ENCODE results near the gene C2orf15. TPM values are rescaled to one million over a fixed set of nuclear protein-coding genes. Genes with fewer than 3 reads are reported as not detected.
"Not testable (repeated sequence)": the region's sequence is repeated elsewhere in the genome, so short reads cannot be mapped to it uniquely, and the experiment has no call there.

Gene C2orf15
- total RNA-seq, 1 experiment from 2014 or later, result 0.39 TPM

DNA sequence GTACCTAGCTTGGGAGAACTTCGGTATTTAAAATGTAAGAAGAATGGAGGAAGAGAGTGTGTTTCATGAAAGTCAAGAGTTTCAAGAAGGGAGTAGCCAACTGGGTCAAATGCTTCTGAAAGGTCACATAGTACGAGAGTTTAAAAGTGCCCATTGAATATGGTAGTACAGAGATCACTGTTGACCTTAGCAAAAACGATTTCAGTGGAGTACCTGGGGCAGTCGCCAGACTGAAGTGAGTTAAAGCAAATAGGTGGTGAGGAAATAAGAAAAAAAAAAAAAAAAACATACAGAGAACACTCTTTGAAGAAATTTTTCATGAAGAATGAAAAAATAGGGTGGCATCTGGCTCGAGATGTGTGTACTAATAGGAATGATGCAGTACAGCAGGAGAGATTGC, 24.7 kb downstream of the C2orf15 start:
- DNase-seq (ENCODE audit: low read depth), result no peak

DNA sequence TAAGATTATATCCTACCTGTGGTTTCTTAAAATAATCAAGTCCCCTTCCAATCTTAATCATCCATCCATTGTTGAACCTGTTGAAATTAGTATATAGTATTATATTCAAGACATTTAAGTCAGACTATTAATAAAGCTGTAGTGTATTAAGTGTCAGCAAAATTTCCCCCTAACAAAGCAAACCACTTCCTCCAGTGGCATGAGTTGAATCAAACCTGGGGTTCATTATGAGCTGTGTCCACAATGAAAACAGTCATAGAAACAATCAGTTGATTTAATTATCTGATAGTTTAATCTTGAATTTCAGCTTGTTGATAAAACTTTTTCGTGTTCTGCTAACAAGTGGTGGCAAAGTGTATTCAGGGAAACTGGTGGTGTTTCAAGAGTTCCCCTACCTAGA, 28.0 kb downstream of the C2orf15 start:
- no peak for DNase-seq (ENCODE audit: low read depth)

- no peak for DNase-seq (ENCODE audit: low read depth)
Observed at GRCh38 chr2:99171377-99172140, 30.1 kb downstream of the C2orf15 start.

DNA sequence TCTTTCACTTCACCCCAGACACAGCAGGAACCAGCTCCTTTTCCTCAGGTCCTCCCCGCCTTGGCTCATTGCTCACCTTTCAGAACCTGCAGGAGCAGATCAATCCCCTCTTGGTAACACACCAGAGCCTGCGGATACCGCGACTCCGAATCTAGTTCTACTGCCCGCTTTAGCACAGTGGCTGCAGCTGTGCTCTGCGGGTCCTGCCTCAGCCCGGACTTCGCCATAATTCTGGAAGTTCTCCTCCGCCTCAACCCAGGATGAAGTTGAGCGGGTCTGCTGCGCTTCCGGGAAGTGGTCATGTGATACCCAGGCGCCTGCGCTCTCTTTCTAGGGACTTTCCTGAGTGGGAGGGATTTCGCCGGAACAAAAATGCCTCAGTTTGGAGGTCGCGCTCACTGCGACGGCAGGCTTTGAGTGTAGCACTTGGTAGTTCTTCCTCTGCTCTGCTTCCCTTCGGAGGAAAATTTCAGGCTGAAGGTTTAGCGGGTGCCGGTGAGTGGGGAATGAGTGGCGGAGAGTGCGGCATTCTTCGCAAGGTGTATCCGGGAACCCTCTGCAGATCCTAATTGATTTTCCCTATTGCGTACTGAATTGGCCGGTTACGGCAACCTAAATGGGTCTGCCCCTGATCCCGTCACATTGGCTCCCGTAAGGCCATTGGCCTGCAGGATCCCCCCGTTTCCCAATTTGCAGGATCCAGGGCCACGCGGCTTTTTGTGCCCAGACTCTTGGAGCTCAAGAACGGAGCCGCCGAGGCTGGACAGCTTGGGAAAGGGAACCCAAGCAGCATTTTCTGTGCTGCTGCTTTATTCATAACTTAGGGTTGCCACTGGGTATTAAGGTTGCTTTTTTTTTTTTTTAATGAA, 39.5 kb downstream of the C2orf15 start, which contains the start of the genes MITD1 and MRPL30:
MITD1 (minus strand) TSS at position 304 of the 869 bp plus-strand sequence; CDS start at position 227, 77 bp downstream.
MRPL30 (plus strand) TSS at position 430 of the 869 bp plus-strand sequence. CDS start 5,020 bp downstream, outside the sequence.
- DNase-seq (ENCODE audit: low read depth), result peak; percentile 94

- DNase-seq (ENCODE audit: low read depth), result peak; percentile 5
Observed at GRCh38 chr2:99181624-99182000, 40.1 kb downstream of the C2orf15 start.

DNA sequence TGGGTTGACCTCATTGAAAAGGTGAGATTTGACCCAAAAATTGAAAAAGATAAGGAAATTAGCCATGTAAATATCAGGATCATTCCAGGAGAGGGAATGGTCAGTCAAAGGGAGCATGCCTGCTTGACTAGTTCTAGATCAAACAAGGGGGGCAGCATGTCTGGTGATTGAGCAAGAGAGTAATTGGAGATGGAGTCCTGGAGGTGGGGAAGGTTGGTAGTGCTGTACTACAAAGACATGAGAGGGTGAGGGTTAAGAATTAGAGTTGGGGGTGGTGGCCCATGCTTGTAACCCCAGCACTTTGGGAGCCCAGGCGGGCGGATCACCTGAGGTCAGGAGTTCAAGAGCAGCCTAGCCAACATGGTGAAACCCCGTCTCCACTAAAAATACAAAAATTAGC, 41.5 kb downstream of the C2orf15 start:
- no peak for DNase-seq (ENCODE audit: low read depth)

- no peak for DNase-seq (ENCODE audit: low read depth)
Observed at GRCh38 chr2:99184811-99185210, 43.3 kb downstream of the C2orf15 start.

GRCh38 chr2:99187011-99187410, 45.5 kb downstream of the C2orf15 start:
- no peak for DNase-seq (ENCODE audit: low read depth)

- no peak for DNase-seq (ENCODE audit: low read depth)
Observed at GRCh38 chr2:99188357-99188756, 46.9 kb downstream of the C2orf15 start.

DNA sequence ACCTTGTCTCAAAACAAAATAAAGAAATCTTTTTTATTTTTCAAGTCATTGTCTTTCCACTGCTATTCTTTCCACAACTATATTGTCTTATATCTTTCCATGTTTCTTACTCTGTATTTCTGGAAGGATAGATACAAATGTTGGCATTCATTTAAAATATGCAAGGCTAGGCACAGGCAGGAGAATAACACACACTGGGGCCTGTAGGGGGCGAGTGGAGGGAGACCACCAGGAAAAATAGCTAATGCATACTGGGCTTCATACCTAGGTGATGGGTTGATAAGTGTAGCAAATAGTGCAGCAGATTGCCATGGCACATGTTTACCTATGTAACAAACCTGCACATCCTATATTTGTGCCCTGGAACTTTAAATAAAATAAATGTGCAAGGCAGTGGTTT, 49.0 kb downstream of the C2orf15 start:
- no peak for DNase-seq (ENCODE audit: low read depth)

DNA sequence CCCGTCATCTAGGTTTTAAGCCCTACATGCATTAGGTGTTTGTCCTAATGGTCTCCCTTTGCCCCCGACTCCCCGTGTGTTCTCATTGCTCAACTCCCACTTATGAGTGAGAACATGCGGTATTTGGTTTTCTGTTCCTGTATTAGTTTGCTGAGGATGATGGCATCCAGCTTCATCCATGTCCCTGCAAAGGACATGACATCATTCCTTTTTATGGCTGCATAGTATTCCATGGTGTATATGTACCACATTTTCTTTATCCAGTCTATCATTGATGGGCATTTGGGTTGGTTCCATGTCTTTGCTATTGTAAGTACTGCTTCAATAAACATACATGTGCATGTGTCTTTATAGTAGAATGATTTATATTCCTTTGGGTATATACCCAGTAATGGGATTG, 50.9 kb downstream of the C2orf15 start:
- not testable (repeated sequence) for DNase-seq (ENCODE audit: low read depth)

- no peak for DNase-seq (ENCODE audit: low read depth)
Observed at GRCh38 chr2:99198103-99198841, 56.8 kb downstream of the C2orf15 start.

DNA sequence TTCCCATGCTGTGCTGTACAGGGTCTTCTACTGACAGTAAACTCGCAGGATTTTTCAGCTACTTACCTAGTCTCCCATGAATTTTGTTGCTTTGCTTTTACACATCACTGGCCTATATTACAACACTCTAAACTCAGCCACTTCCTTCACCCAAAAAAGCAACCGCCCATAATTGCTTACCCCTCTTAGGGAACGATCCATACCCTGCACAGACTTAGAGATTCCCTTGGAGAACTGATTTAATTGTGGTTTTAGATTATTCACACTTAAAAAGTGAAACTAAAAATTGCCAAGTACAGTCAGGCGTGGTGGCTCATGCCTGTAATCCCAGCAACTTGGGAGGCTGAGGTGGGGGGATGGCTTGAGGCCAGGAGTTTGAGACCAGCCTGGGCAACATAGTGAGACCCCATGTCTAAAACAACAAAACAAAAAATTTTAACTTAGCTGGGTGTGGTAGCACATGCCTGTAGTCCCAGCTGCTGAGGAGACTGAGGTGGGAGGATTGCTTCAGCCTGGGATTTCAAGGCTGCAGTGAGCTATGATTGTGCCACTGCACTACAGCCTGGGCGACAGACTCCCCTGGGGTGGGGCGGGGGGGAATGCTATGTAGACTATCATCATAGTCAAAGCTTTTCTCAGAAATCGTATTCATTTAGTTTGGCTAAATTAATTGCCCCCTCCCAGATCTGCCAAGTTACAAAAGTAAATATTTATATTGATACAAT, 58.7 kb downstream of the C2orf15 start:
- DNase-seq (ENCODE audit: low read depth), result no peak

Other genes with a start within 250 kb of the C2orf15 start
- gene CRACDL, start 205.5 kb upstream of the C2orf15 start, total RNA-seq (2014; rRNA removed; shearing (Covaris generic)), result not detected in 2 replicates
- 0.71 and 4.8 TPM in 2 replicates for gene TSGA10, start 13.2 kb downstream of the C2orf15 start, total RNA-seq (2014; rRNA removed; shearing (Covaris generic))
- gene LIPT1, start 13.3 kb downstream of the C2orf15 start, total RNA-seq (2014; rRNA removed; shearing (Covaris generic)), result 4.5 and 6.2 TPM in 2 replicates
- gene MITD1, start 39.4 kb downstream of the C2orf15 start, total RNA-seq (2014; rRNA removed; shearing (Covaris generic)), result 42.0 and 55.1 TPM in 2 replicates
- 29.1 and 39.5 TPM in 2 replicates for gene MRPL30, start 39.5 kb downstream of the C2orf15 start, total RNA-seq (2014; rRNA removed; shearing (Covaris generic))
- gene LYG2, start 114.0 kb downstream of the C2orf15 start, total RNA-seq (2014; rRNA removed; shearing (Covaris generic)), result 0.84 TPM in 1 of 2 replicates, not detected in the other
- gene LYG1, start 159.5 kb downstream of the C2orf15 start, total RNA-seq (2014; rRNA removed; shearing (Covaris generic)), result 0.96 TPM in 1 of 2 replicates, not detected in the other
- 79.4 and 83.6 TPM in 2 replicates for gene TXNDC9, start 194.6 kb downstream of the C2orf15 start, total RNA-seq (2014; rRNA removed; shearing (Covaris generic))
- gene EIF5B, start 195.7 kb downstream of the C2orf15 start, total RNA-seq (2014; rRNA removed; shearing (Covaris generic)), result 8.5 and 11.7 TPM in 2 replicates